ENCODE results near the gene WDR59. TPM values are rescaled to one million over a fixed set of nuclear protein-coding genes. Genes with fewer than 3 reads are reported as not detected.
A peak's percentile ranks its signal among the peaks of the same experiment; 100 is the strongest.

Gene WDR59
- total RNA-seq, 2 experiments from 2014 or later: 69.2 to 91.4 TPM

DNA sequence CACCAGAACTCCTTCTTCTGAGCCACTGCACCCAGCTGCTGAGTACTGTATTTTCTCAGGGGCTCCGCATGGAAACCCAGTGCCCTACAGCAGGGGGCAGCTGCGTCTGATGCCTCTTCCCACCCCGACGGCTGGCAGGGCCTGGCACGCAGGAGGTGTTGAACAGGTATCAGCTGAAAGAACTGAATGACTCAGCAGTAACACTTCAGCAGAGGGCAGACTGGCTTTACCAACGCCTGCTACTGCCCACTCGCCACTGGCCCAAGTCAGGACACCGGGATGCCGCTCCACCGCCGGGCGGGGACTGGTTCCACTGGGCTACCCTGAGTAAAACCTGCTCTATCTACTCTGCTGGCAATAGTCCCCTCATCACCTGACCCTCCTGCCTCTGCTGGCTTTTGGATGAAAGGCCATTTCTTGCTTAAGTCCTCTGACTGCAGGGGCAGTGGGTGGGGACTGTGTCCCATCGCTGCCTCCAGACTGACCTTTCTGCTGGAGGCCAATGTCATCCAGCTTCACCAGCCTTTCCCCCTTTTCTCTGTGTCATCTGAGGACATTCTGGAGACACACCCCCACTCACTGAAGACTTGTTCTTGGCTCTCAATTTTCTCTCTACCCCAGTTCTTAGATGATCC, 109.9 kb downstream of the WDR59 start:
- H3K4me1 Mint-ChIP-seq: peaks cover 8% of the 10 kb centered on the region
- peaks cover 12% of the 10 kb centered on the region for H3K36me3 Mint-ChIP-seq (ENCODE audit: low read depth)
- ATAC-seq (no peak), DNase-seq (no peak)
- intact Hi-C loops (cut with DNase I, micrococcal nuclease): no loop called here
- H3K9me3 Mint-ChIP-seq (ENCODE audit: low read depth): no peaks in the 10 kb centered on the region
- no peak overlapping the region for H3K4me3 Mint-ChIP-seq
- ChIA-PET CTCF (no interaction called here), POLR2A (no interaction called here)
- H3K27me3 Mint-ChIP-seq: no peaks in the 10 kb centered on the region
- H3K27ac Mint-ChIP-seq: peak overlapping the region; percentile 28

DNA sequence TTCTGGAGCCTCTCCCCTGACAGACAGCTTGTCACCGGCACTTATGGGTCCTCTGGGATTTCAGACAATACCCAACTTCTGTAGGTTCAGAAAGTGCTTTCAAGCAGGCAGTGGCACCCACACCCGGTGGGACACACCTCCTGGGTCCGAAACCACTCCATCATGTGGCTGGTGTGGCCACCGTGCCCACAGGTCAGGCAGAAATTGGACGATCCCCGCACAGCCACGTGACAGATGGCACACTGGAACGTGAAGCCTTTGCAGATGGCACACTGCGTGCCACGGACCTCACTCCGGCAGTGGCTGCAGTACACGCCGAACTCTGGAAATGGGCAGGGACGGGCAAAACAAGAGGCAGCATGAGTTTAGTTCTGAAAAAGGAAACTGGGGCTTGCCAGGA, 110.8 kb downstream of the WDR59 start:
- intact Hi-C loops (cut with DNase I, micrococcal nuclease): no loop called here
- Mint-ChIP-seq H3K36me3 (ENCODE audit: low read depth) (peaks cover 10% of the 10 kb centered on the region), H3K4me1 (peaks cover 12% of the 10 kb centered on the region), H3K4me3 (no peak overlapping the region), H3K9me3 (ENCODE audit: low read depth) (no peaks in the 10 kb centered on the region), H3K27ac (peak overlapping the region; percentile 55), H3K27me3 (no peaks in the 10 kb centered on the region)
- ATAC-seq: no peak
- ChIA-PET CTCF (interaction anchor here (1.3 kb wide), 1 partner anchor 12 kb away, joined by 10 read pairs; no protein-coding TSS in a partner anchor), POLR2A (no interaction called here)
- DNase-seq: no peak

DNA sequence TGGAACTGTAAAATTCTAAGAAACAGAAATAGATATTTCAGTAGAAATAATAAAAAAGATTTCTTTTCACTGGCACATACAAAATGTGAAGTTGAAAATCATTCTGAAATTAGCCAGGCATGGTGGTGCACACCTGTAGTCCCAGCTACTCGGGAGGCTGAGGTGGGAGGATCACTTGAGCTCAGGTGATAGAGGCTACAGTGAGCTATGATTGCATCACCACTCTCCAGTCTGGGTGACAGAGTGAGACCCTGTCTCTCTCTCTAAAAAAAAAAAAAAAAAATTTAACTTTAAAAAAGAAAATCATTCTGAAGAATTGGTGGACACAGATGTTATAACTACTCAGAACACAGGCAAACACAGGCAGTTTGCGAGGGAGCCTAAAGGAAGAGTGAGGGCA, 112.6 kb downstream of the WDR59 start:
- Mint-ChIP-seq H3K4me3 (no peak overlapping the region), H3K4me1 (peaks cover 29% of the 10 kb centered on the region), H3K36me3 (ENCODE audit: low read depth) (peaks cover 9% of the 10 kb centered on the region), H3K27me3 (no peaks in the 10 kb centered on the region), H3K27ac (no peak overlapping the region), H3K9me3 (ENCODE audit: low read depth) (no peaks in the 10 kb centered on the region)
- intact Hi-C loops (cut with DNase I, micrococcal nuclease): no loop called here
- DNase-seq: no peak
- POLR2A ChIA-PET: no interaction called here
- CTCF ChIA-PET: interaction anchor here (0.7 to 2.3 kb wide), 2 partner anchors 10 to 81 kb away, joined by 3 to 8 read pairs; no protein-coding TSS in a partner anchor
- no peak for ATAC-seq

DNA sequence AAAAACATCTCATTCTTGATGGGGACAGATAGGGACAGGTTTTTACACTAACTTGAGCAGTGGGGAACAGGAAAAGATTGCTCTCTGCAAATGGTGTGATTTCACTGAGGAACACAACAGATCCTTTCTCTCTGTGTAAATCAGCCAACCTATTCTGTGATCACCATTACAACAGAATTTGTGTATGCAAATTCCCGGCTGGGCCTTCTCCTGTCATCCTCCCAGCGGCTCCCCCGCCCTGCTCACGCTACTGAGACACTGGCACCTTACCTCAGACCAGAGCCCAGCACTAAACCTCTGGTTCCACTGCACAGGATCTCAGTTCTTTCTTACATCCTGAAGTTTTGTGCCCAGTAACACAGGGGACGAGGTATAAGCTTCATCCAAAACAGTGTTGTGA, 113.3 kb downstream of the WDR59 start:
- H3K36me3 Mint-ChIP-seq (ENCODE audit: low read depth): peaks cover 9% of the 10 kb centered on the region
- intact Hi-C loops (cut with DNase I, micrococcal nuclease): no loop called here
- no peak for ATAC-seq
- no peak overlapping the region for H3K27ac Mint-ChIP-seq
- POLR2A ChIA-PET: no interaction called here
- CTCF ChIA-PET: interaction anchor here (0.7 to 2.3 kb wide), 2 partner anchors 9 to 81 kb away, joined by 3 to 8 read pairs; no protein-coding TSS in a partner anchor
- DNase-seq: no peak
- H3K4me1 Mint-ChIP-seq: peaks cover 29% of the 10 kb centered on the region
- H3K27me3 Mint-ChIP-seq: no peaks in the 10 kb centered on the region
- H3K9me3 Mint-ChIP-seq (ENCODE audit: low read depth): no peaks in the 10 kb centered on the region
- no peak overlapping the region for H3K4me3 Mint-ChIP-seq

DNA sequence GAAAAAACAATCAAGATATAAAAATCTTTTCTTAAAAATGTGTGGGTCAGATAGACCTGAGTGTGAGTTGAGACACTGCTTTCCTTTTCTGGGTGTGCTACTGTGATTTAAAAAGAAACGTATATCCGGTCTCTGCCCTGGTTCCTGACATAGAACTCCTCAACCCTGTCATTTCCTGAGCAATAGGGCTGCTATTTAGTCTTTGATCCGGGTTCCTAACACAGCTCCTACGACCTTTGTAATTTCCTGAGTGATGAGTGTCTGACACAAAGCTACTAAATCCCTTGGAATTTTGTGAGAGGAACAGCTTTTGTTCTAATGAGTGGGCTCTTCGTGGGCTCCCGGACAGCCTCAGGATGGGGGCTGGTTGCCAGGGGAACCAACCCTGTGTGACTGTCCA, 116.4 kb downstream of the WDR59 start:
- H3K4me1 Mint-ChIP-seq: peaks cover 23% of the 10 kb centered on the region
- peak overlapping the region; percentile 52 for H3K27ac Mint-ChIP-seq
- H3K4me3 Mint-ChIP-seq: no peak overlapping the region
- POLR2A ChIA-PET: no interaction called here
- peak; percentile 85 for ATAC-seq
- H3K27me3 Mint-ChIP-seq: no peaks in the 10 kb centered on the region
- no peaks in the 10 kb centered on the region for H3K9me3 Mint-ChIP-seq (ENCODE audit: low read depth)
- H3K36me3 Mint-ChIP-seq (ENCODE audit: low read depth): peaks cover 7% of the 10 kb centered on the region
- CTCF ChIA-PET: interaction anchor here (0.6 kb wide), 1 partner anchor 883 kb away, joined by 3 read pairs; no protein-coding TSS in a partner anchor
- DNase-seq: no peak
- intact Hi-C loops (cut with DNase I, micrococcal nuclease): no loop called here

DNA sequence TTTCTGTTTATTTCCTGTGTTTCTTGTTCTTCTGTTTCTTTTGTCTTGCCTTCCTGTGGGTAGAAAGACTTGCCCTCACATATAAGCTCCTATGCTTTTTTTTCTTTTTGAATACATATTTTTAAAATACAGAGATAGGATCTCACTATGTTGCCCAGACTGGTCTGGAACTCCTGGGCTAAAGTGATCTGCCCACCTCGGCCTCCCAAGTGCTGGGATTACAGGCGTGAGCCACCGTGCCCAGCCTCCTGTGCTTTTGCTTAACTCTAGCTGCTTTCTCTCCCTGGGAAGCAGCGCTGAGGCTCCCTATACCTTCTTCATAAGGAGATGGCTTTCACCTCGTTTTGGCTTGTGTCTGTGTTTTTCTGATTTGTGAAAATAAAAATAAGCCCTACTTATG, 116.9 kb downstream of the WDR59 start:
- CTCF ChIA-PET: interaction anchor here (0.6 to 1.1 kb wide), 2 partner anchors 173 to 883 kb away, joined by 3 read pairs; no protein-coding TSS in a partner anchor
- H3K36me3 Mint-ChIP-seq (ENCODE audit: low read depth): peaks cover 4% of the 10 kb centered on the region
- H3K27me3 Mint-ChIP-seq: no peaks in the 10 kb centered on the region
- peak overlapping the region; percentile 52 for H3K27ac Mint-ChIP-seq
- DNase-seq (no peak), ATAC-seq (no peak)
- no peak overlapping the region for H3K4me3 Mint-ChIP-seq
- no peaks in the 10 kb centered on the region for H3K9me3 Mint-ChIP-seq (ENCODE audit: low read depth)
- H3K4me1 Mint-ChIP-seq: peaks cover 23% of the 10 kb centered on the region
- intact Hi-C loops (cut with DNase I, micrococcal nuclease): no loop called here
- POLR2A ChIA-PET: no interaction called here

DNA sequence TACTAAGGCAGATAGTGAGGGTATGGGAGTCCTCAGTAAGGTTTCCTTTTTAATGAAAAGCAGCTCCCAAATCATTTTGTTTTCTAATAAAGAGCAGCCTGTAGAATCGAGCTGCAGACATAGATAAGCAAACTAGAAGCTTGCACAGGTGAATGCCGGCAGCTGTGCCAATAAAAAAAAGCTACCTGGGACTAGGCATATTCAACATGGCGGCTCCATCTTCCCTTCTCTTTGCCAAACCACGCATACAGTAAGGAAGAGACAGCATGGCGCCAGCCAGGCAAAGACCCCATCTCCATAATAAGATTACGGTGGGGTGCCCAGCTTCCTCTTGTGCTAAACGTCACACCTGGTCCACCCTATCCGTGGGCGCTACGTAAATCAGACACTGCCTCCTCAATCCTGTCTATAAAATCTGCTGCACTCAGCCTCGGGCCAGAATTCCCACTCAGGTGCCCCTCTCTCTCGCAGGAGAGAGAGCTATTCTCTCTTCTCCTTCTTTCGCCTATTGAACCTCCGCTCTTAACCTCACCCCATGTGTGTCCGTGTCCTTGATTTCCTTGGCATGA, 117.6 kb downstream of the WDR59 start:
- ChIA-PET POLR2A (interaction anchor here (0.6 kb wide), 1 partner anchor 118 kb away, joined by 3 read pairs; the partner anchor contains the start of gene WDR59), CTCF (interaction anchor here (0.6 to 1.1 kb wide), 2 partner anchors 172 to 686 kb away, joined by 3 read pairs; no protein-coding TSS in a partner anchor)
- ATAC-seq: no peak

DNA sequence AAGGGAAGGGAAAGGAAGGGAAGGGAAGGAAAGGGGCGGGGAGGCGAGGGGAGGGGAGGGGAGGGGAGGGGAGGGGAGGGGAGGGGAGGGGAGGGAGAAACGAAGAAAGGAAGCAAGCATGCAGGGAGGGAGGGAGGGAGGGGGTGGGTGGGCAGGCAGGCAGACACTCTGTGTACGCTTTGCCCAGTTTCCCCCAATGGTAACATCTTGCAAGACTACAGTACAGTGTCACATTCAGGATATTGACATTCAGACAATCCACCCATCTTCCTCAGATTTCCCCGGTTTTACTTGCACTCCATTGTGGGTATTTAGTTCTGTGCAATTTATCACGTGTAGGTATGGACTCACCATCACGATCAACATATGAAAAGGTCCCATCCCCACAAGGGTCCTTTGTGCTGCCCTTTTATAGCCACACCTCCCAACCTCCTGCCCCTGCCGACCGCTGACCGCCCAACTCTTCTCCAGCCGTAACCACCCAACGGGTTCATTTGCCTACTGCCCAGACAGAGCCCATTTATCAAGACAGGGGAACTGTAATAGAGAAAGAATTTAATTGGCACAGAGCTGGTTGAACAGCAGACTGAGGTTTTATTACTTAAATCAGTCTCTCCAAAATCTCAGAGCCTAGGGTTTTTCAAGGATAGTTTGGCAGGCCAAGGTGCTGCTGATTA, 118.9 kb downstream of the WDR59 start:
- intact Hi-C loops (cut with DNase I, micrococcal nuclease): no loop called here
- Mint-ChIP-seq H3K4me1 (peaks cover 23% of the 10 kb centered on the region), H3K27ac (no peak overlapping the region), H3K9me3 (ENCODE audit: low read depth) (no peaks in the 10 kb centered on the region), H3K36me3 (ENCODE audit: low read depth) (no peaks in the 10 kb centered on the region), H3K4me3 (no peak overlapping the region), H3K27me3 (no peaks in the 10 kb centered on the region)
- no peak for ATAC-seq
- CTCF ChIA-PET: no interaction called here
- POLR2A ChIA-PET: no interaction called here
- no peak for DNase-seq

More for the DNA sequence above, 117.6 kb downstream of the WDR59 start:
- peaks cover 23% of the 10 kb centered on the region for H3K4me1 Mint-ChIP-seq
- H3K27ac Mint-ChIP-seq: peak overlapping the region; percentile 52
- no peaks in the 10 kb centered on the region for H3K9me3 Mint-ChIP-seq (ENCODE audit: low read depth)
- no peaks in the 10 kb centered on the region for H3K27me3 Mint-ChIP-seq
- intact Hi-C loops (cut with DNase I, micrococcal nuclease): no loop called here
- H3K4me3 Mint-ChIP-seq: no peak overlapping the region
- peaks cover 4% of the 10 kb centered on the region for H3K36me3 Mint-ChIP-seq (ENCODE audit: low read depth)
- no peak for DNase-seq

DNA sequence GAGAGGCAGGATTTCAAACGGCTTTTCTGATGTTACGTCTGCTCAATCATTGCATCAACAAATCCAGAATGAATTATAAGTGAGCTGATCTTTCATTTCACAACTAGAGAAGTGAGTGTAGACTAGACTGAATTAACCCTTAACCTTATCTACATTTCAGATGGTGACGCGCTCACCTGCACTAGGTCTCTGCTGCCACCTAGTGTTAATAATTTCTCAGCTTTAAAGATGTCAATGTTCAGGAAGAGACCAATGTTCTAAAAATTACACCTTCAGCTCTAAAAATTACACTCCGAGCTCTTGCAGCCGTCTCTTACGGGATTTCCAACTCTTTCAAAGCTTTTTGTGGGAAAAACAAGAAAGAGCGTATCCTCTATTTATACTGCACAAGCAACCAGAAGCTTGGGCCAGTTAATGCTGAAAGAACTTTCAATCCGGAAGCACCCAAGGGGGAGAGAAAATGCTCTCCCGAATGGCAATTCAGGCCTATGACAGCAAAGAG, 122.1 kb downstream of the WDR59 start:
- Mint-ChIP-seq H3K27ac (no peak overlapping the region), H3K4me3 (no peak overlapping the region), H3K9me3 (ENCODE audit: low read depth) (no peaks in the 10 kb centered on the region), H3K4me1 (peaks cover 7% of the 10 kb centered on the region), H3K36me3 (ENCODE audit: low read depth) (no peaks in the 10 kb centered on the region), H3K27me3 (no peaks in the 10 kb centered on the region)
- DNase-seq (peak; percentile 37), ATAC-seq (peak; percentile 82)
- intact Hi-C loops (cut with DNase I, micrococcal nuclease): loop anchor here (1.0 kb wide), 2 partner anchors 49 to 153 kb away; no protein-coding TSS in a partner anchor
- CTCF ChIA-PET: interaction anchor here (0.7 to 2.5 kb wide), 27 partner anchors 9 to 505 kb away, joined by 3 to 56 read pairs (median 4); partner anchors contain the start of genes FA2H and MLKL
- POLR2A ChIA-PET: interaction anchor here (0.7 kb wide), 1 partner anchor 135 kb away, joined by 3 read pairs; no protein-coding TSS in a partner anchor

DNA sequence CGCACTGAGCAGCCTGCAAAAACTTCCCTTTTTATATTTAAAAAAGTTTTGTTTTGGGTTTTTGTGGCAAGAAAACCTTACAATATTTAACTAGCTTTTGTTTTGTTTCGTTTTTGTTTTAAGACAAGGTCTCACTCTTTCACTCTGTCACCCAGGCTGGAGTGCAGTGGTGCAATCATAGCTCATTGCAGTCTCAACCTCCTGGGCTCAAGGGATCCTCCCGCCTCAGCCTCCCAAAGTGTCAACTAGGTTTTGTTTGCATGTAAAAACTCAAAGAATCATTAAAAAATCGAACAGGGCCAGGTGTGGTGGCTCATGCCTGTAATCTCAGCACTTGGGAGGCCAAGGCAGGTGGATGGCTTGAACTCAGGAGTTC, 132.4 kb downstream of the WDR59 start:
- CTCF ChIA-PET: no interaction called here
- no peak overlapping the region for H3K4me3 Mint-ChIP-seq

DNA sequence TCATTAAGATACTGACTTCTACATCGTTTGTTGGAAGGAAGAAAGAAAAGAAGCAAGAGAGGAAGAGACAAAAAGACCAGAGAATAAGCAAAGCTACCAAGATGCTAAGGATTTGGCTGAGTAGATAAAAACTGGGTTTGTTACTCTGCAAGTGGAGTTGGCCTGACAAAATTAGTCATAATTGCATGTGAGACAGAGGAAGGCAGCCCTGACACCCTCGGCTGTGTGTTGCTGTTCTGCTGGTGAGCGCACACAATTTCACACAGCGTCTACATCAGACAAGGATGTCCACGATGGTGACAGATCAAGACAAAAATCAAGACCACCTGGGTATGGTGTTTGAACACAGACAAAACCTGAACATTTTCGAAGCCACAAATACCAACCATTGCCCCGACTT, 134.9 kb downstream of the WDR59 start:
- DNase-seq: no peak
- no peak overlapping the region for H3K4me3 Mint-ChIP-seq
- no peaks in the 10 kb centered on the region for H3K27me3 Mint-ChIP-seq
- no peaks in the 10 kb centered on the region for H3K9me3 Mint-ChIP-seq (ENCODE audit: low read depth)
- H3K27ac Mint-ChIP-seq: no peak overlapping the region
- no peaks in the 10 kb centered on the region for H3K36me3 Mint-ChIP-seq (ENCODE audit: low read depth)
- intact Hi-C loops (cut with DNase I, micrococcal nuclease): no loop called here
- POLR2A ChIA-PET: no interaction called here
- H3K4me1 Mint-ChIP-seq: no peaks in the 10 kb centered on the region
- no peak for ATAC-seq
- CTCF ChIA-PET: interaction anchor here (2.8 kb wide), 1 partner anchor 12 kb away, joined by 11 read pairs; no protein-coding TSS in a partner anchor

More for the DNA sequence above, 132.4 kb downstream of the WDR59 start:
- ATAC-seq (no peak), DNase-seq (no peak)
- intact Hi-C loops (cut with DNase I, micrococcal nuclease): no loop called here
- no peaks in the 10 kb centered on the region for H3K9me3 Mint-ChIP-seq (ENCODE audit: low read depth)
- no peaks in the 10 kb centered on the region for H3K36me3 Mint-ChIP-seq (ENCODE audit: low read depth)
- H3K4me1 Mint-ChIP-seq: no peaks in the 10 kb centered on the region
- H3K27ac Mint-ChIP-seq: no peak overlapping the region
- POLR2A ChIA-PET: no interaction called here
- no peaks in the 10 kb centered on the region for H3K27me3 Mint-ChIP-seq
